DMS114 treated with DMSO at 0.1 percent for 48 hours (cell line): Measurements from ENCODE around the gene ELL.

ENCODE experiments used
- DNase-seq: peaks from one replicate; lab custom pipeline; 2025; ENCODE audit not compliant: unreplicated experiment; lab: John Stamatoyannopoulos, UW

The ELL gene

GRCh38 chr19:18506101-18506930 is 15.6 kb downstream of the ELL start:
- no peak for DNase-seq

GRCh38 chr19:18504886-18505610 is 16.8 kb downstream of the ELL start:
- no peak for DNase-seq

GRCh38 chr19:18503971-18504885 is 17.6 kb downstream of the ELL start:
- DNase-seq: no peak

GRCh38 chr19:18503337-18503970 is 18.4 kb downstream of the ELL start:
- DNase-seq: no peak

- no peak for DNase-seq
These were observed 19.1 kb downstream of the ELL start for GRCh38 chr19:18502638-18503294.

- DNase-seq: no peak
These were observed 19.6 kb downstream of the ELL start for GRCh38 chr19:18502246-18502637.

GRCh38 chr19:18501832-18502231 is 20.0 kb downstream of the ELL start:
- no peak for DNase-seq

- DNase-seq: no peak
These were observed 20.5 kb downstream of the ELL start for GRCh38 chr19:18501351-18501750.

- DNase-seq: no peak
These were observed 21.1 kb downstream of the ELL start for GRCh38 chr19:18500799-18501198.

GRCh38 chr19:18500376-18500775 is 21.5 kb downstream of the ELL start:
- no peak for DNase-seq

GRCh38 chr19:18499055-18499775 is 22.7 kb downstream of the ELL start:
- DNase-seq: no peak

- DNase-seq: no peak
These were observed 25.0 kb downstream of the ELL start for GRCh38 chr19:18496980-18497256.

GRCh38 chr19:18496167-18496979 is 25.5 kb downstream of the ELL start:
- DNase-seq: no peak

GRCh38 chr19:18495204-18495911 is 26.5 kb downstream of the ELL start:
- DNase-seq: no peak

- DNase-seq: no peak
These were observed 27.6 kb downstream of the ELL start for GRCh38 chr19:18494267-18494607.

GRCh38 chr19:18493440-18494266 is 28.2 kb downstream of the ELL start:
- no peak for DNase-seq

- no peak for DNase-seq
These were observed 29.6 kb downstream of the ELL start for GRCh38 chr19:18491995-18492953.
